HG03521 (cell line): ENCODE results near the gene LAMTOR1.

ENCODE experiments used
- ATAC-seq: cut with Tn5 transposase; IDR thresholded peaks from one replicate; pipeline ENCODE4 v1.9.1; 2021; ENCODE audit warnings: mild to moderate bottlenecking, moderate library complexity; ENCODE audit not compliant: unreplicated experiment

LAMTOR1 gene

GRCh38 chr11:72083414-72083813, 19.7 kb downstream of the LAMTOR1 start:
- ATAC-seq = no peak

- ATAC-seq = no peak
These were observed 21.2 kb downstream of the LAMTOR1 start for GRCh38 chr11:72081821-72082453.

DNA sequence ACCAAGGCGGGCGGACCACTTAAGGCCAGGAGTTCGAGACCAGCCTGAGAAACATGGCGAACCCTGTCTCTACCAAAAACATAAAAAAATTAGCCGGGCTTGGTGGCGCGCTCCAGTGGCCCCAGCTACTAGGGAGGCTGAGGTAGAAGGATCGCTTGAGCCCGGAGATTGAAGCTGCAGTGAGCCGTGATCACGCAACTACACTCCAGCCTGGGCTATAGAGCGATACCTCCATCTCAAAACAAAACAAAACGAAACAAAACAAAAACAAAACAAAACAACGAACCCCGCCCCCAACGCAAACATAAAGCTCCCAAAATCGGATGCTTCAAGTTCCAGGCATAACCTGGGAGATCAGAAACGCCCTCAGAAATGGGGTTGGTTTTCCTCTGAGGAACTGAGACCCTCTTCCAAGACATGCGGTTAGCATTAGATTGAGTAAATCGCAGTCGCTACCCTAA, 21.9 kb downstream of the LAMTOR1 start:
- no peak for ATAC-seq

- peak; percentile 91 for ATAC-seq
These were observed 22.5 kb downstream of the LAMTOR1 start, which contains the start of the genes LRRC51 and NUMA1 for GRCh38 chr11:72080326-72081183. Gene LRRC51, plus strand, starts transcription at chr11:72080850. Its CDS starts 8,234 bp downstream, at chr11:72089084. Gene NUMA1, minus strand, starts transcription at chr11:72080542. Its CDS starts 44,599 bp downstream, at chr11:72035943.

DNA sequence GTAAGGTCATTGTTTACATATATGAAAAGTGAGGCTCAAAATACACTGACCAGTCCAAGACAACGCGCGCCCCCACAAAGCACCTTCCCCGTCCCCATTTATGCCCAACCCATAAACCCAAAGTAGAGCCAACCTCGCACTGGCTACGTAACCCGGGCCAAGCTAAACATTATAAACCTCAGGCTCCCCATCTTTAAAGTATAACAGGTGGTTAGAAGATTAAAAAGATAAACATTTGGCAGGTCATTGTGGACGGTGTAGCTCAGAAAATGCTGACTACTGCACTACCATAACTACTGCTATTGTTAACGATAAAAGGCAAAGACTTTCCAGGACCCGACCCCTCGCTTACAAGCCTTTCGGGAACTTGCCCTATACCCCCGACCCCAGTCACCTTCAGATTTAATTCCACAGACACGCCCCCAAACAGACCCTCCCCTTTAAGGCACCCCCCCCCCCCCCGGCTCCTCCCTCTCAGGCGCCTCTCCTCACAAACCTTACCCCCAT, 23.2 kb downstream of the LAMTOR1 start:
- no peak for ATAC-seq

DNA sequence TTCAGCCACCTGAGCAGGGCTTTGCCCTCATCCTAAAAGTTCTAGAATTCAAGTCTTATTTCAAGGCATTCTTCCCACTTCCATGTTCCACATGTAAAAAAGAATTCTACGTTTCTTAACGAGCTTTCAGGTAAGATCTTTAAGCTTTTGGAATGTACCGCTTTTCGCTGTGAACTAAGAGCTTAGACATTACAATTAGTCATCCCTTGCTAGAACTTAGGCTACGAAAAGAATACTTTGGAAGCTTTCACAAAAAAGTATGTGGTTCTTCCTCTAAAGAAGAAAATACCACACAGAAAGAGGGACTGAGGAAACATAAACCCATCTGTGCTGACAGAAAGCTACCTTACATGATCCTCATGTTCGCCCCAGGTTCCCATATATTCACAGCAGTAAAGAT, 24.6 kb downstream of the LAMTOR1 start:
- no peak for ATAC-seq

DNA sequence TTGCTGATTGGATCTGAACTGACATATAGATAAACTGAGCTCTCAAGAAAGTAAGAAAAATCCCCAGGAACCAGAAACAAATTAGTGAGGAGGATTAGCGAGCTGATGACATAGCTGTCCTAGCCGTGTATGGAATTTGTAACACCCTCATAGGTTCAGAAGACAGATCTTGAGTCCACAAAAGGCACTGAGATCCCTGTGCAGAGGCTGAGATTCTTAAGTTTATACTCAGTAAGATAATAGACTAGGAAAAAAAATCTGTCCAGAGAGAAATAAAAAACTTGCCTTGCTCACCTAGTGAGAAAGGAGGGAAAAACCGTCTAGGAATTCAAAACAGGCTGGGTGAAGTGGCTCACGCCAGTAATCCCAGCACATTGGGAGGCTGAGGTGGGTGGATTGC, 27.3 kb downstream of the LAMTOR1 start:
- no peak for ATAC-seq

- ATAC-seq = no peak
These were observed 28.0 kb downstream of the LAMTOR1 start for GRCh38 chr11:72075109-72075508.

- no peak for ATAC-seq
These were observed 30.7 kb downstream of the LAMTOR1 start for GRCh38 chr11:72072348-72072747.

DNA sequence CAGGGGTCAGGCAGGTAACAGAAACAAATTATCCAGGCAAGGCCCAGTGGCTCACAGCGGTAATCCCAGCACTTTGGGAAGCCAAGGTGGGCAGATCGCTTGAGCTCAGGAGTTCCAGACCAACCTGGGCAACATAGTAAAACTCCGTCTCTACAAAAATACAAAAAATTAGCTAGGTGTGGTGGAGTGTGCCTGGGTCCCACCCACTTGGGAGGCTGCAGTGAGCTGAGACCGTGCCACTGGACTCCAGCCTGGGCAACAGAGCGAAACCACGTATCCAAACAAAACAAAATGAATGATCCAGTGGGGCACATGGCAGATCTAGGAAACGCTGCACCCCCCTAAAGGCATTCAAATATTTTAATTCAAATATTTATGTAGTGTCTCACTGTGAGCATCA, 32.6 kb downstream of the LAMTOR1 start:
- ATAC-seq = no peak

DNA sequence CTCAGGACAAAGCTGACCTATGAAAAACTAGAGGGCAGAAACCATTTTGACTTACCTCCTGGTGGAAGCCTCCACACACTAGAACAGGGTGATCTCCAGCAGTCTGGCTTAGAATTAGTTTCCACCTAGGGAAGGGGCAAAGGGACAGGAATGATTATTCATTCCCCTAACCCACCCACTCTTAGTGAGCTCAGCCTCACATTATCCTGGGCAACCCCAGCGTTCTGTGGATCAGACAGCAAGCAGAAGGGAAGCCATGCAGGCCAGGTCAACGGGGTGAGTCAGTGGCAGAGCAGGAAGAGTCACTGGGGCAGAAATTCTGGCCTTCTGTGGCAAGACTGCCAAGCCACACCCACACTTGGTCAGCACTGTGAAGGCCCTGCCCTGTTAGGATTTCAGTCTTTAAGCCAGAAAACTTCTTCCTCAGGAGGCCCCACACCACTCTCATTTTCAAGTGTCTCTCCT, 33.3 kb downstream of the LAMTOR1 start:
- no peak for ATAC-seq

GRCh38 chr11:72069200-72069599, 33.9 kb downstream of the LAMTOR1 start:
- ATAC-seq = no peak

DNA sequence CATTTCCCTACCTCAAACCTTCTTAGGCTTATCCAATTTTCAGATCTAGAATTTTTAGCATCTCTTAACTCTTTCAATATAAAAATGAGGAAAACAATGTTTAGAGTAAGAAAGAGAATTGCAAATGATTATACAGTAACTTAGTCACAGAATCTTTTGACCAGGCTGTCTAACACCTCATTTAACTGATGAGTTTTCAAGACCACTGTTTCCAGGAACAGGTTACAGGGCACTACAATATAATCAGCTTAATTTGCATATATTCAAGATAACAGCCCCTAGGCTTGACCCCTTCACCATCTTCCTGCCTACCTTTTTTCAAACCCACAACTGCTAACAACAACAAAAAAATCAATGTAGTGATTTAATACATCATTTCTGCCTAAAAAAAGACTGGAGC, 35.4 kb downstream of the LAMTOR1 start:
- no peak for ATAC-seq

DNA sequence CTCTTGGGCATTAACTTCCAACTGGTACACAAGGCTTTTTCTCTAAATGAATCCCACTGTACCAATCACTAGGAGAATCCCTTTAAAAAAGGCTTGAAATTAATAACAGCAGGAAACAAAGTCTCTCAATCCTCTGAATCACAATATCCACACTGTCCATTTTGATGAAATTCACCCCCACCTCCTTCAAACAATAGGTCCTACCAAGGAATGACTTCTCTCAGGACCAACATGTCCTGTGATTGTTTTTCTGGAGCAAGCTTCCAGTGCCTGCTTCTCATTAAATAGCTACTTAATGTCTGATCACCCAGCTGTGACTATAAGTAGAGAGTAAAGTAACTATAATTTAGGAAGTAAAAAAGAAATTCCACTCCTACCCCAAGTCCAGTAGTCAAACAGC, 35.8 kb downstream of the LAMTOR1 start:
- no peak for ATAC-seq

DNA sequence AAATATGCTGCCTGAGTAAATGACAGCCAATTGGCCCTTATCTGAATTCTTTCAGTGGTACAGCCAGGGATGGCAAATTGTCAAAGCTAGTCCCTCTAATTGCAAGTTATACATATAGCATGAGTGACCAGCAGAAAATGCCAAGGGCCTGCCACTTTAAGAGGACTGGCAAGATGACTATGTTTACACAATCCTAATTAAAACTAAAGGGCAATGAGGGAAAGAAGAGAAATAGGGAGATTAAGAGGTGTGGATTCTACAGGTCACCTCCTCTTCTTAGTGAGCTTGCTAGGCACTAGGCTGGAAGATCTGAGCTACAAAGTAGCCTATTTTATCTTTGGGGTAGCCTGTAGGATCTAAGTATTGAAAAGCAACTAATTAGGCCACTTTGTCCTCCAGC, 36.2 kb downstream of the LAMTOR1 start:
- no peak for ATAC-seq

- ATAC-seq = no peak
These were observed 41.2 kb downstream of the LAMTOR1 start for GRCh38 chr11:72061739-72062396.

GRCh38 chr11:72058416-72059034, 44.6 kb downstream of the LAMTOR1 start:
- no peak for ATAC-seq

DNA sequence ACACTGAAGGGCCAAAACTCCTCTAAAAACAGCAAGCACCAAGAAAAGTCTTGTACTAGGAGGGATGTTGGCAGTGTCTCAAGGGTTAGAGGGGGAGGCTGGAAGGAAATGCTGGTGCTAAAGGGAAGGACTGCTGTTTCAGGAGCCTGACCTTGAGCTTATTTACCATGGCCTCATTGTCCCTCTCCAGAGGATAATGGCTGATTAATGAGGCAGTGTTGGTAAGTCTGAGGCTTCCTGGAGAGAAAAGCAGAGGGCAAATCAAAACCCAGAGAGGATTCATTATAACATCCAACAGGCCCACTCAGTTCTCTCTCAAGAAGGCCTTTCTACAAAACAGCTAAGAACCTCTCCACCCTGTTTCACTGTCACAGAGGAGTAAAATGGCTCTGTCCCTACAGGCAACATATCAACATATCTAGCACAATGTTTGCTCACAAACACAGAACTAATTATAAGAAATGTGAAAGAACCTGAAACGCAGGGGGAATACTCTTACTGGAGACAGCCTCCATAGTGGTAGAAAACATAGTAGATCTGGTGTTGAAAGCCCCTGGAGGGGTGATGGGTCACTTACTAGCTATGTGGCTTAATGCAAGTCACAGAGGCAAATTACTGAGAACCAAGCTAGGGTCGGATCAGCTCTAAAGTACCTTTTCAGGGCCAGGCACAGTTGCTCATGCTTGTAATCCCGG, 54.2 kb downstream of the LAMTOR1 start:
- no peak for ATAC-seq
